ENCODE measurements around the gene PIK3C2A. TPM values are rescaled to one million over a fixed set of nuclear protein-coding genes. Genes with fewer than 3 reads are reported as not detected.

PIK3C2A gene
- total RNA-seq, 1 donor from 2014 or later: 26.9 TPM

- DNase-seq (ENCODE audit: low read depth): no peak
These were observed 10.6 kb upstream of the PIK3C2A start for GRCh38 chr11:17218403-17218802.

- DNase-seq (ENCODE audit: low read depth): no peak
These were observed 9.6 kb upstream of the PIK3C2A start for GRCh38 chr11:17217401-17217800.

DNA sequence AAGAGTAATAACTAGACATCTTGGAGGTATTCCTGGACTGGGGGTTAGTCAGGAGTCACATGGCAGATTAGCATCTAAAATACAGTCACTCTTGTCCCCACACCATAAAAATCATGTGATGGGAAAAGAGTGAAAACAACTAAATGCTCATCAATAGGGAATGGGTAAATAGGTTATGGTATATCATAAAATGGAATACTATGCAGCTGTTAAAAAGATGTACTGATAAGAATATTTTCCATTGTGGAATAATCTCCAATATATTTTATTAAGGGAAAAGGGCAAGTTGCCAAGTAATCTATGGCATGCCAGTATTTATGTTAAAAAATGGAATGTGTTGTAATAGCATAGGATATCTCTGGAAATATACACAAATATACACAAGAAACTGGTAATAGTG, 6.6 kb upstream of the PIK3C2A start:
- no peak for DNase-seq (ENCODE audit: low read depth)

DNA sequence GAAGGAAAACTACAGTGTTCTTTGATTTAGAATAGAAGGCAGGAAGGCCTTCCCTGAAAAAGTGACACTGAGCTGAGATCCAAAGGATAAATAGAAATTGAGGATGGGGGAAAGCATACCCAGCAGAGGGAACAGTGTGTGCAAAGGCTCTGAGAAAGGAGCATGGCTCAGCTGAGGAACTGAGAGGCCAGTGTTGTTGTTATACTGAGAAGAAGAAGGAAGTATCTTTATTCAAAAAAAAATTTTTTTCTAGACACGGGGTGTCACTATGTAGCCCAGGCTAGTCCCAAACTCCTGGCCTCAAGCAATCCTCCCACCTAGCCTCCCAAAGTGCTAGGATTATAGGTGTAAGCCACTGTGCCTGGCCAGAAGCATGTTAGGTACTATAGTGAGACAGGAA, 3.5 kb upstream of the PIK3C2A start:
- no peak for DNase-seq (ENCODE audit: low read depth)

DNA sequence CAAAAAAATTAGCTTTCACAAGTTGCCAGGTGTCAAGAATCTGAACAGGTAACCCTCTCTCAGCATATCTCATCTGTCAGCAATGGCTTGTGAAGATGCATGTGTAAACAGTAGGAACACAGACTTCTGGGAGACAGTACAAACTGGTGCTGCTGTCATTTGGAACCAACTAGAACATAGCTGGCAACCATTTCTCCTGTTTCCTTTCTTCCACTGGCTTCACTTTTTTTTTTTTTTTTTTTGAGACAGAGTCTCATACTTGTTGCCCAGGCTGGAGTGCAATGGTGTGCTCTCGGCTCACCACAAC, 2.1 kb upstream of the PIK3C2A start:
- no peak for DNase-seq (ENCODE audit: low read depth)

DNA sequence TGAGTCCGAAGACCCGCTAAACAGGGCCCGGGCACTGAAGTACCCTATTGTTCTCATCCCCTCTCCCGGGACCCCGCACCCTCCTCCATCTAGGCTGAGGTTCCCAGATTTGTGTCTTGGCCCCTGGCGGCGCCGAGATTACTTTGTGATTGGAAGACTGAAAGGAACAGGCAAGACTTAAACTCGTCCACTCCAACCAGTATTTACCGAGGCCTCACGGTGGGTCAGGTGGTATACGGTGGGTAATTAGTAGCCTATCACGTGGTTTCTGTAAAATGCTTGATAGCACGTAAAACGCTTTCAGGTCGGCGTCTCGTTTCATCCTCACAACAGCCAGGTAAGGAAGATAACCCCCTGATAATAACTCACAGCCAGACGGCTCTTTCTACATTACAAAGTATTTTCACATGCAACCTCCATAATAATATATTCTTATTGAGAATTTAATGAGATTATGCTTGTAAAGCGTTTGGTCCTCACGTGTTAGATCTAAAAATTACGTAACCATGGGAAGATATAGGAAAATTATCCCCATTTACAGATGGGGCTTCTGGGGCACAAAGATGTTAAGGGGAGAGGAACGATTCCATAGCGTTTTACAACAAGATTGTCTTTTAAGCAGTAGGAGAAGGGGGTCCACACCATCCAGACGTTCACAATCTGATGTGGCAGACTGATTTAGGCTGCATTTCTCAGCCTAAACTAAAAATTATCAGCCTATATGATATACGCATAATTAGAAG, 642 bp upstream of the PIK3C2A start:
- DNase-seq (ENCODE audit: low read depth): peak; percentile 57

- no peak for DNase-seq (ENCODE audit: low read depth)
These were observed 1.3 kb downstream of the PIK3C2A start for GRCh38 chr11:17206463-17206862.

- no peak for DNase-seq (ENCODE audit: low read depth)
These were observed 10.3 kb downstream of the PIK3C2A start for GRCh38 chr11:17197431-17197898.

- peak; percentile 64 for DNase-seq (ENCODE audit: low read depth)
These were observed 19.1 kb downstream of the PIK3C2A start for GRCh38 chr11:17188675-17189074.

DNA sequence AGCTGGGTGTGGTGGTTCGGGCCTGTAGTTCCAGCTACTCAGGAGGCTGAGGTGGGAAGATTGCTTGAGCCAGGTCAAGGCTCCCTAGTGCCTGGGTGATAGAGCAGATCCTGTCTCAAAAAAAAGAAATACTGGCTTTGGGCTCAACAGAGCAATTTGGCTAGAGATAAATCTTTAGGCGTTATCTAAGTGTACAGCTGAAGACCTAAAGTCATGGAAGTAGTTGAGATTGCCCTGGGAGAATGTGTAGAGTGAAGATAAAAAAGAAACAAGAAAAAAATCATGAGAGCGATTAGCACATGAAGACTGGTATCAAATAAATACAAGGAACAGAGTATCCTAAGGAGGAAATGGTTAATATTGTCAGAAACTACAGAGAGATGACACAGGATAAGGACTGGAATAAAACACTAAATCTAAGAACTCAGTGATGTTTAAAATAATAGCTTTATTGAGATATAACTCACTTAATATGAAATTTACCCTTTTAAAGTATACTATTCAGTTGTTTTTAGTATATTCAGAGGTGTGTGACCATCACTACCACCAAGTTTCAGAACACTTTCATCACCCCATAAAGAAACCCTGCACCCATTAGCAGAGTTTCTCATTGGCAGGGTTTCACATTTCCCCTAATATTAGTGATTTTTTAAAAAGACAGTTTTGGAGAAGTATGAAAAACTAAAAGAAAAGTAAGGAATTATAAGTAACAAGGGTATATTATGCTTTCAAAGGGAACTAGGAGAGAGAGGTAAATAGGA, 20.7 kb downstream of the PIK3C2A start:
- DNase-seq (ENCODE audit: low read depth): no peak

DNA sequence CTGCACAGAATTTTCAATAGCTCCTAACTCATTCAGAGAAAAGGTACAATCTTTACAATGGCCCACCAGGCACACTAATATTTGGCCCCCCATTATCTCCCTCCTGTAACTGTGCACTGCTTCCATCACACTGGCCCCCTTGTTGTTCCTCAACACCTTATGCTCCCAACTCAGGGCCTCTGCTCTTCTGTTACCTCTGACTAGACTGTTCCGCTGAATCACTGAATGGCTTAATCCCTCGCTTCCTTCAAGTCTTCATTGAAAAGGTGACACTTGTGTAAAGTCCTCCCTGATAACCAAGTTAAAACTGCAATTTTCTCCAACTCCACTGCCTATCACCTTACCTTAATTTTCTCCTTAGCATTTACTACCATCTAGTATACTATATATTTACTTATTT, 21.8 kb downstream of the PIK3C2A start:
- DNase-seq (ENCODE audit: low read depth): no peak

DNA sequence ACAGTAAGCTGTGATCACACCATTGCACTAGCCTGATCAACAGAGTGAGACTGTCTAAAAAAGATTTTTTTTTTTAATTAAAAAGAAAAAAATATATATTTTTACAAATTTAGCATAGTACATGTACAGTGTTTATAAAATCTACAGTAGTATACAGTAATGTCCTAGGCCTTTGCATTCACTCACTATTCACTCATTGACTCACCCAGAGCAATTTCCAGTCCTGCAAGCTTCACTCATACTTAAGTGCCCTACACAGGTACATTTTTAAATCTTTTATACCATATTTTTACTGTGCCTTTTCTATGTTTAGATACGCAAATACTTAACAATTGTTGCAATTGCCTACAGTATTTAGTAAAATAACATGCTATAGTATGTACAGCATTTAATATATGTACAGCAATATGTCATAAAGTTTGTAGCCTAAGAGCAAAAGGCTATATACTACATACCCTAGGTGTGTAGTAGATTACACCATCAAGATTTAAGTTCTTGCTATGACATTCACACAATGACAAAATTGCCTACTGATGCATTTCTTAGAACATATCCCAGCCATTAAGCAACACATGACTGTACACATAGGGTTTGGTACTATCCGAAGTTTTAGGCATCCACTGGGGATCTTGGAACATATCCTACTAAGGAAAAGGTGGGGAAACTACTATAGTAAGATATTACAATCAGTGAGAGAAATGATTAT, 22.8 kb downstream of the PIK3C2A start:
- no peak for DNase-seq (ENCODE audit: low read depth)

DNA sequence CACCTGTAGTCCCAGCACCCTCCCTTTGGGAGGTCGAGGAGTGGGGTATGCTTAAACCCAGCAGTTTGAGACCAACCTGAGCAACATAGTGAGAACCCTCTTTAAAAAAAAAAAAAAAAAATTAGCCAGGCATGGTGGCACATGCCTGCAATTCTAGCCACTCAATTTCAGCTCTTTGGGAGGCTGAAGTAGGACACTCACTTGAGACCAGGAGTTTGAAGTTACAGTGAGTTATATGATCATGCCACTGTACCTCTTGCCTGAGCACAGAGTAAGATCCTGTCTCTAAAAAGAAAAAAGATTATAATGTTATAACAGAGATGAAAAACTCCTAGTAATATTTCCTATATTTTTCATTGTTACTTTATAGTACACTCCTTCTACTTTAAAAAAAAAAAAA, 23.9 kb downstream of the PIK3C2A start:
- DNase-seq (ENCODE audit: low read depth): no peak

- DNase-seq (ENCODE audit: low read depth): no peak
These were observed 27.8 kb downstream of the PIK3C2A start for GRCh38 chr11:17179970-17180369.

- no peak for DNase-seq (ENCODE audit: low read depth)
These were observed 34.5 kb downstream of the PIK3C2A start for GRCh38 chr11:17173332-17173731.

GRCh38 chr11:17171916-17172315, 35.9 kb downstream of the PIK3C2A start:
- no peak for DNase-seq (ENCODE audit: low read depth)

- no peak for DNase-seq (ENCODE audit: low read depth)
These were observed 36.4 kb downstream of the PIK3C2A start for GRCh38 chr11:17171343-17171742.

DNA sequence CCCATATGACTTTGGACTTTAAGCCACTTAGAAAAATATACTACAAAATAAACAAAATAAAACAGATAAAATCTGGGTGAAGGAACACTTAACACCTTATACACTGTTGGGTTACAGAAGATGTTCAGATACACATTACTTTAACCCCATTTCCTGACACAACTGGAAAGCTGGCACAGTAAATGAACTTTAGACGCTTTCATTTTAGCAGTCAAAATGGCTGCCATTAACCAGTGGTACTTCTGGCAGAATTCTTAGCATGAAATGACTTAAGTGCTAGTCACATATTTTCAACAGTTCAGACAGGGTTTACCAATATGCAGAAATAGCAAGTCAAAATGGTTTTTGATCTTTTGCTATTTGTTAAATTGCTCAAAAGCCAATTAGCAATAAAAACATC, 37.9 kb downstream of the PIK3C2A start:
- DNase-seq (ENCODE audit: low read depth): no peak

DNA sequence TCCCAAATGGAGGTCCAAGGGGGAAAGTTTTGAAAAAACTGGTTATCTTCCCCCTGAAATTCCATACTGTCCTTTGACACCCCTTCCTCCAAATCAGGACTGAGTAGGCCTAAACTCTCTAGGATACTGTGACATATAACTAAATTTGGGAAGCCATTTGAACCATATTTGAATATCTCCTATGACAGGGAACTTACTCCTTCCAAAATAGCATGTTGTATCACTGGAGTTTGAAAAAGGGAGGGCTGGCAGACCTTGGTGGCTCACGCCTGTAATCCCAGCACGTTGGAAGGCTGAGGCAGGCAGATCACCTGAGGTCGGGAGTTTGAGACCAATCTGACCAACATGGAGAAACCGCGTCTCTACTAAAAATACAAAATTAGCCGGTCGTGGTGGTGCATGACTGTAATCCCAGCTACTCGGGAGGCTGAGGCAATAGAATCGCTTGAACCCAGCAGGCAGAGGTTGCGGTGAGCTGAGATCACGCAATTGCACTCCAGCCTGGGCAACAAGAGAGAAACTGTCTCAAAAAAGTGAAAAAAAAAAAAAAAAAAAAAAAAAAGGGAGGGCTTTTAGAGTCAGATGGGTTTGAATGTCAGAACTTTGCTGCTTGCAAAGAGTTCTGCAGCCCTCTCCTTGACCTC, 42.4 kb downstream of the PIK3C2A start:
- DNase-seq (ENCODE audit: low read depth): no peak

DNA sequence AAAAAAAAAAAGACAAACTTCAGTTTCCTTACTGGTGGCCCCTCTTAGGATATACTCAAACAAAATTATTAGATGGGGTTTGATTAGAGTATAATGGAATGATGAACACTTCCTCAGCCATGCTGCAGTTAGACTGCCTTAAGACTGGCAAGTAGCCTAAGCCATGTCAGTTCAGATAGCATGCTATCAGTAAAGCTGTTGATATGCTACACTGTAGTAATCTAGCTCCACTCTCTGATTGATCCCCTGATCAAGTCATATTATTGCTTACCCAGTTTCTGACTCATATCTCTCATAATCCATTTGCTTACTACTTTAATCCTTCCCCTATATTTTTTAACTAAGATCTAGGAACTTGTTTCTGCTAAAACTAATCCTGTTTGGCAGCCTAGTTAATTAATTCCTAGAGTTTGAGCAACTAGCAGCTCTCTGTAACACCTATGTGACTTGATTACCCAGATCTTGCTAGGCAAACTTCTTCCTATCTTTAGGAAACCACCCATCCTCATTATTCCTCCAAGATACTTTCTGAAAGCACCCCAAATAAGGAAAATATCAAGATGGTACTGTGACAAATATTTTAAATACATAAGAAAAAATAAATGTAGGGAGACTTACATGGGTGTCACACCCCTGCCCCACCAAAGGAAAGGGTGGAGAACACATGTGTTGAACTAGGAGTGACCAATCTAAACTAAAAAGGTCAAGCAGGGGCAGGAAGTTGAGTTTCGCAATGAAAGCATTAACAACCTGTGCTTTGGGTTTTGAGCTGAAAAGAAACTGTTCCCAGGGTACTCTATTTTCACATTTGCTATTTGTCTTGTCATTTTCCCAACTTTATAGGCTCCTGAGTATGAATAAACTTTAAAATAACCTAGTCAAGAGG, 43.2 kb downstream of the PIK3C2A start:
- no peak for DNase-seq (ENCODE audit: low read depth)

- no peak for DNase-seq (ENCODE audit: low read depth)
These were observed 44.0 kb downstream of the PIK3C2A start for GRCh38 chr11:17163736-17164135.
